ENCODE data around the gene CABLES2. TPM values are rescaled to one million over a fixed set of nuclear protein-coding genes. Genes with fewer than 3 reads are reported as not detected.
"Not testable (repeated sequence)": the region's sequence is repeated elsewhere in the genome, so short reads cannot be mapped to it uniquely, and the experiment has no call there.

CABLES2 gene
- total RNA-seq, 1 donor from 2014 or later: 19.1 TPM

GRCh38 chr20:62437927-62438326 is 30.8 kb upstream of the CABLES2 start:
- DNase-seq (peak; percentile 49), ATAC-seq (peak; percentile 14)
- intact Hi-C loops (cut with micrococcal nuclease): no loop called here

GRCh38 chr20:62437496-62437895 is 30.4 kb upstream of the CABLES2 start:
- intact Hi-C loops (cut with micrococcal nuclease): no loop called here
- no peak for DNase-seq
- ATAC-seq: no peak

- intact Hi-C loops (cut with micrococcal nuclease): no loop called here
- no peak for DNase-seq
- ATAC-seq: no peak
These were observed 29.6 kb upstream of the CABLES2 start for GRCh38 chr20:62436692-62437091.

- peak; percentile 67 for ATAC-seq
- peak; percentile 61 for DNase-seq
- intact Hi-C loops (cut with micrococcal nuclease): no loop called here
These were observed 26.8 kb upstream of the CABLES2 start for GRCh38 chr20:62433658-62434497.

- intact Hi-C loops (cut with micrococcal nuclease): no loop called here
- DNase-seq (no peak), ATAC-seq (no peak)
These were observed 23.9 kb upstream of the CABLES2 start for GRCh38 chr20:62430866-62431447.

- intact Hi-C loops (cut with micrococcal nuclease): no loop called here
- DNase-seq: no peak
- no peak for ATAC-seq
These were observed 23.3 kb upstream of the CABLES2 start for GRCh38 chr20:62430311-62430853.

GRCh38 chr20:62429455-62430310 is 22.6 kb upstream of the CABLES2 start:
- ATAC-seq: no peak
- DNase-seq: no peak
- intact Hi-C loops (cut with micrococcal nuclease): loop anchor here (10.0 kb wide), 1 partner anchor 175 kb away; no protein-coding TSS in a partner anchor

GRCh38 chr20:62428396-62429295 is 21.6 kb upstream of the CABLES2 start:
- ATAC-seq (no peak), DNase-seq (no peak)
- intact Hi-C loops (cut with micrococcal nuclease): loop anchor here (10.0 kb wide), 1 partner anchor 176 kb away; no protein-coding TSS in a partner anchor

GRCh38 chr20:62428002-62428372 is 20.9 kb upstream of the CABLES2 start:
- DNase-seq (no peak), ATAC-seq (no peak)
- intact Hi-C loops (cut with micrococcal nuclease): loop anchor here (10.0 kb wide), 1 partner anchor 177 kb away; no protein-coding TSS in a partner anchor

- intact Hi-C loops (cut with micrococcal nuclease): loop anchor here (10.0 kb wide), 1 partner anchor 177 kb away; no protein-coding TSS in a partner anchor
- DNase-seq (no peak), ATAC-seq (no peak)
These were observed 20.3 kb upstream of the CABLES2 start, which contains the start of gene RBBP8NL for GRCh38 chr20:62427172-62428001. Gene RBBP8NL, minus strand, starts transcription at chr20:62427539. Its CDS starts 7,892 bp downstream, at chr20:62419647.

GRCh38 chr20:62426699-62427131 is 19.6 kb upstream of the CABLES2 start:
- intact Hi-C loops (cut with micrococcal nuclease): loop anchor here (10.0 kb wide), 1 partner anchor 178 kb away; no protein-coding TSS in a partner anchor
- DNase-seq: no peak
- no peak for ATAC-seq

GRCh38 chr20:62426059-62426348 is 18.9 kb upstream of the CABLES2 start:
- intact Hi-C loops (cut with micrococcal nuclease): loop anchor here (10.0 kb wide), 1 partner anchor 179 kb away; no protein-coding TSS in a partner anchor
- not testable (repeated sequence) for ATAC-seq, DNase-seq

- no peak for ATAC-seq
- no peak for DNase-seq
- intact Hi-C loops (cut with micrococcal nuclease): loop anchor here (10.0 kb wide), 1 partner anchor 179 kb away; no protein-coding TSS in a partner anchor
These were observed 18.4 kb upstream of the CABLES2 start for GRCh38 chr20:62425281-62426058.

GRCh38 chr20:62424249-62425107 is 17.4 kb upstream of the CABLES2 start:
- intact Hi-C loops (cut with micrococcal nuclease): loop anchor here (10.0 kb wide), 1 partner anchor 180 kb away; no protein-coding TSS in a partner anchor
- DNase-seq (peak; percentile 44), ATAC-seq (peak; percentile 44)

- DNase-seq (no peak), ATAC-seq (no peak)
- intact Hi-C loops (cut with micrococcal nuclease): loop anchor here (10.0 kb wide), 1 partner anchor 181 kb away; no protein-coding TSS in a partner anchor
These were observed 16.2 kb upstream of the CABLES2 start for GRCh38 chr20:62423326-62423706.

All from left ventricle myocardium superior (tissue), 1 donor.